GM21529 (cell line): ENCODE data around the gene CHRNB1.

Experiments
- ATAC-seq: cut with Tn5 transposase; IDR thresholded peaks from one replicate; pipeline ENCODE4 v1.9.1; 2021; ENCODE audit not compliant: unreplicated experiment

CHRNB1 gene

DNA sequence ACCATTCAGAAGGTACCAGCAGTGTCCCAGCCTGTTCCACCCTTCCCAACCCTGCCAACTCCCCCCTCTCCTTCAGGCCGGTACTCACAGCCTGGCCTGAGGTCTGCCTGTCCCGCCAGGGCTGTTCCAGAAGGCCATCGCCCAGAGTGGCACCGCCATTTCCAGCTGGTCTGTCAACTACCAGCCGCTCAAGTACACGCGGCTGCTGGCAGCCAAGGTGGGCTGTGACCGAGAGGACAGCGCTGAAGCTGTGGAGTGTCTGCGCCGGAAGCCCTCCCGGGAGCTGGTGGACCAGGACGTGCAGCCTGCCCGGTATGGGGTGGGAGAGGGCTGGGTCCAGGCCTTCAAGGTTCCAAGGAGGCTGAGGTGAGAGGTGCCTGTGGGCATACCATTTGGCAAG is 30.0 kb upstream of the CHRNB1 start:
- no peak for ATAC-seq

GRCh38 chr17:7415784-7416183 is 29.1 kb upstream of the CHRNB1 start:
- ATAC-seq, result no peak

DNA sequence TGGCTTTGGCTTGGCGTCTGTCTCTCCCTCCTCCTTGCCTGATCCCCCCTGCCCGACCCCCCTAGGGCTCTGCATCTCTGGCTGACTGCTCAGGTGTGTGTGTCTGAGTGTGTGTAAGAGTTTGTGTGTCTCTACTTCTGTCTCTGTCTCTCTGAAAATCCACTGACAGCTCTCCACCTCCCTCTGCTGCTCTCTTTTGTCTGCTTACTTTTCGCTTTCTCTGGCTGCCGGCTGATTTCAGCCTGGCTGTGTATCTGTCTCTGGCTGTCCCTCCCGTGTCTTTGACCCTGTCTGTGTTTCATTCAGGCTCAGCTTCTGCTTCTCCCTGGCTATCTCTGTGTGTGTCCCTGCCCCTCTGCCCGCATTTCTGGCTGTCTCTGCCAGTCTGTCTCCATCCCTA is 28.5 kb upstream of the CHRNB1 start:
- no peak for ATAC-seq

- no peak for ATAC-seq
These were observed 27.7 kb upstream of the CHRNB1 start for GRCh38 chr17:7417056-7417655.

- no peak for ATAC-seq
These were observed 26.2 kb upstream of the CHRNB1 start for GRCh38 chr17:7418472-7419152.

DNA sequence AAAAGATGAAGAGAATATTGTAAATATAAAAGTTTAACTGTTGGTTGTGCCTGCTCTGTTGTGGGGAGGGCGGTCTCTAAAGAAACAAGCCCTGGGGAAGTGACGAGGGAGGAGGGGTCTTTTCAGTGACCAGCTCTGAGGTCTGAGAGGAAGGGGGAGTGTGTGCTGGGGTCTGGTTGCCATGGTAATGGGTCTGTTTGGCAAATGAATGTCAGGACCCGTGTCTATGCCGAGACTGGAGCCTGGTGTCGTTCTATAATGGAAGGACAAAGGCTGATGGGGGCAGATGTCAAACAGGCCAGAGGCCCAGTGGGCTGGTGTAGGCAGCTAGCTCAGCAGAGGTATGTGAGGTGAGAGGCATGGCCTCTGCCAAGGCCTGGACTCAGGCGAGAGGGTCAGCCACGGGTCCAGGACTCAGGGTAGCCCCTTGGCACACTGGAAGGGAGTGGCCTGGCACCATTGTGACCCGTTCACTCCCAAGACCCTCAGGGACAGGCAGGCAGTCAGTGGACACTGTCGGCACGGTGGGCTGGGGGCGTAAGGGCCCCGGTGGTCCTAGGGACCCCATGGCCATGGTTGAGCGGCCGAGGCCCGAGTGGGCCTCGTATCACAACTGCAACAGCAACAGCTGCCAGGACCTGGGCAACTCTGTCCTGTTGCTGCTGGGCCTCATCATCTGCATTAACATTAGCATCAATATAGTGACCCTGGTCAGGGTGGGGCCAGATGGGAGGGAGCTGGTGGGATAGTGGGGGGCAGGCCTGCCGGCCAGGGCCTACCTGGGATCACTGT is 24.8 kb upstream of the CHRNB1 start, which contains the start of gene SPEM1:
Gene SPEM1 (plus strand): TSS at position 506 of the 792 bp plus-strand sequence. CDS start 61 bp downstream, at position 567.
- no peak for ATAC-seq

DNA sequence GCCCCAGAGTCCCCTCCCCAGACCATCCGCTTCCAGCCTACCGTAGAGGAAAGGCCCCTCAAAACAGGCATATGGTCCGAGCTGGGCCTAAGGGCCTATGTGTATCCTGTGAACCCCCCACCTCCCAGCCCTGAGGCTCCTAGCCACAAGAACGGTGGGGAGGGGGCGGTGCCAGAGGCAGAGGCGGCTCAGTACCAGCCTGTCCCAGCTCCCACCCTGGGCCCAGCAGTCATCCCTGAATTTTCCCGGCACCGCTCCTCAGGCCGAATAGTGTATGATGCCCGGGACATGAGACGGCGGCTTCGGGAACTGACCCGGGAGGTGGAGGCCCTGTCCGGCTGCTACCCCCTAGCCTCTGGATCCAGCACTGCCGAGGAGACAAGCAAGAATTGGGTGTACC is 23.7 kb upstream of the CHRNB1 start:
- no peak for ATAC-seq

GRCh38 chr17:7423679-7424078 is 21.2 kb upstream of the CHRNB1 start:
- no peak for ATAC-seq

- no peak for ATAC-seq
These were observed 19.5 kb upstream of the CHRNB1 start, which contains the start of gene SPEM2 for GRCh38 chr17:7425316-7425715. SPEM2 (plus strand) TSS chr17:7425616; CDS start chr17:7425689, 73 bp downstream.

GRCh38 chr17:7425756-7426155 is 19.1 kb upstream of the CHRNB1 start:
- no peak for ATAC-seq

DNA sequence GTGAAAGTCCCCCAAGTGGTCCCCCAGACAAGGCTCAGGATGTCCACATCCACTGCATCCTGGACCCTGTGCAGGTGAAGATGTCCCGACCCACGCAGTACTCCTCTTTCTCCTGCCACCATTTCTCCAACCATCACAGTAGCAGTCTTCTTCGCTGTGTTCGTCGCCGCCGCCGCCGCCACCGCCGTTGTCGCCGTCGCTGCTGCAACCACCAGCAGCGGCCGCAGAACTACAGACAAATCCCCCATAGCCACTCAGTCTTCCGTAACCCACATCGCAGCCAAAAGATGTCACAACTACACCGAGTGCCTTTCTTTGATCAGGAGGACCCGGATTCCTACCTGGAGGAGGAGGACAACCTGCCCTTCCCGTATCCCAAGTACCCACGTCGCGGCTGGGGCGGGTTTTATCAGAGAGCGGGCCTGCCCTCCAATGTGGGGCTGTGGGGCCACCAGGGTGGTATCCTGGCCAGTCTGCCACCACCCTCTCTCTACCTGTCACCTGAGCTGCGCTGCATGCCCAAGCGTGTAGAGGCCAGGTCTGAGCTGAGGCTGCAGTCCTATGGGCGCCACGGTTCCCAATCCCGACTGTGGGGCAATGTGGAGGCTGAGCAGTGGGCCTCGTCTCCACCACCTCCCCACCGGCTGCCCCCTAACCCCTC is 18.5 kb upstream of the CHRNB1 start:
- ATAC-seq, result no peak

DNA sequence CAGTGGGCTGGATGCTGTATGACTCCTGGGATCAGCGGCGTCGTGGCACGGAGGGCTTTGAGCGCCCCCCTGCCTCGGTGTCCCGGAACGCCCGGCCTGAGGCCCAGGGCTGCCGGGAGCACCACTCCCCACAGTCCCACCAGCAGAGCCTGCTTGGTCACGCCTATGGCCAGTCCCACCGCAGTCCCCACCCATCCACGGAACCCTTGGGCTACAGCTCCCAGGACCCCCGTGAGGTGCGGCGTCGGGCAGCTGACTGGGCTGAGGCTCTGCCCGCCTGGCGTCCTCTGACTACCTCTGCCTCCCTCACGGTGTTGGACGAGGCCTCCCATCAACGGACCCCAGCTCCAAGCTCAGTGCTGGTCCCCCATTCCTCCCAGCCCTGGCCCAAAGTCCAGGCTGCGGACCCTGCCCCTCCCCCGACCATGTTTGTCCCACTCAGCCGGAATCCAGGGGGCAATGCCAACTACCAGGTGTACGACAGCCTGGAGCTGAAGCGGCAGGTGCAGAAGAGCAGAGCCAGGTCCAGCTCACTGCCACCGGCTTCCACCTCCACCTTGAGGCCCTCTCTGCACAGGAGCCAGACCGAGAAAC is 17.9 kb upstream of the CHRNB1 start:
- ATAC-seq, result no peak

- ATAC-seq, result no peak
These were observed 17.3 kb upstream of the CHRNB1 start for GRCh38 chr17:7427549-7427948.

GRCh38 chr17:7428557-7428956 is 16.3 kb upstream of the CHRNB1 start, which contains the start of gene SPEM3:
SPEM3 (plus strand) TSS chr17:7428857; CDS start chr17:7428903, 46 bp downstream.
- no peak for ATAC-seq

- ATAC-seq, result no peak
These were observed 15.1 kb upstream of the CHRNB1 start for GRCh38 chr17:7429722-7430121.

DNA sequence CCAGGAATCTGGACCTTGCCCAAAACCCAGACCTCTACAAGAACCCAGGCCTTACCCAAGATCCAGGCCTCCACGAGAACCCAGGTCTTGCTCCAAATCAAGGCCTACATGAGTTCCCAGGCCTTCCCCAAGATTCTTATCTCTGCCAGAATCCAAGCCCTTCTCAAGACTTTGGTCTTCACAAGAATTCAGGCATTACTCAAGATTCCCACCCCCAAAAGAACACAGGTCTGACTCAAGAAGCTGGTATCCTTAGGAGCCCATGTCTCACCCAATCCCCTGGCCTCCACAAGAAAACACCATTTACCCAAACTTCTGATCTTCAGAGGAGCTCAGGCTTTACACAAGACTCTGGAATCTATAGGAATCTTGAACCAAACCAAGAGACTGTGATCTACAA is 13.6 kb upstream of the CHRNB1 start:
- ATAC-seq, result no peak

- ATAC-seq, result no peak
These were observed 12.6 kb upstream of the CHRNB1 start for GRCh38 chr17:7432296-7432695.

- peak; percentile 29 for ATAC-seq
These were observed 8.9 kb upstream of the CHRNB1 start for GRCh38 chr17:7435676-7436555.

GRCh38 chr17:7436556-7437368 is 8.1 kb upstream of the CHRNB1 start:
- ATAC-seq, result no peak
